ENCODE measurements around the gene TRMT11. TPM values are rescaled to one million over a fixed set of nuclear protein-coding genes. Genes with fewer than 3 reads are reported as not detected.

The TRMT11 gene
- total and polyA plus RNA-seq, 2 of the 13 experiments (the other 11 are each of a cell fraction or from before 2014, with no cell fraction given): 42.2 to 81.9 TPM

DNA sequence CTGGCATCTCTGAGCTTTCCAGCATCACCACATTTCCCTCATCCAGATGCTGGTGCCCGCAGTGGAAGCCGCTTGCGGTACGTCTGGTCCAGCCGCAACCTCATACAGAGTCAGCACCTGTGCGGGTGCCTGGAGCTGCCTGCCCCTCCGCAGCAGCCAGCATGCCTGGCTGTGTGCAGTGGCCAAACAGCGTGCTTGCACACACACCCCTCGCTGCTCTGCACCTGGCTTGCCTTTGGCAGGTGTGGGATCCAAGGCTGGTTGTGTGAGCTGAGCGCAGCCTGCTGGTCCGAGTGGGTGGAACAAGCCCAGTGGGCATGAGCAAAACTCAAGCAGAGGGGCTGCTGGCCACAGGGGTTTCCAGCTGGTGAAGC lies 32.9 kb upstream of the TRMT11 start (continued):
- TF ChIP-seq NR3C1 (CRISPR knock-in tag; IDR thresholded peaks at IDR 0.05) (no peak), ZBTB38 (CRISPR knock-in tag; IDR thresholded peaks at IDR 0.05) (peak; percentile 48; the same call in 1 of the 2 replicates), ZNF225 (CRISPR knock-in tag; IDR thresholded peaks at IDR 0.05) (peak; percentile 49; the same call in 1 of the 2 replicates), TP53 (CRISPR knock-in tag; conservative IDR thresholded peaks at IDR 0.05) (no peak), FOXA1 (IDR thresholded peaks at IDR 0.05) (no peak), FOXA1 (CRISPR knock-in tag; IDR thresholded peaks at IDR 0.05) (no peak), KLF11 (CRISPR knock-in tag; IDR thresholded peaks at IDR 0.05) (no peak), SATB2 (CRISPR knock-in tag; IDR thresholded peaks at IDR 0.05) (no peak), NR2C2 (CRISPR knock-in tag; IDR thresholded peaks at IDR 0.05; ENCODE audit: borderline replicate concordance) (no peak), RXRA (CRISPR knock-in tag; IDR thresholded peaks at IDR 0.05) (peak; percentile 37; the same call in 1 of the 2 replicates), CENPX (CRISPR knock-in tag; IDR thresholded peaks at IDR 0.05) (no peak), RAD21 (CRISPR knock-in tag; IDR thresholded peaks at IDR 0.05) (peak; percentile 97), KLF15 (CRISPR knock-in tag; IDR thresholded peaks at IDR 0.05; ENCODE audit: borderline replicate concordance) (no peak), SPEN (CRISPR knock-in tag; IDR thresholded peaks at IDR 0.05; ENCODE audit: low read depth) (peak; percentile 45; the same call in 1 of the 2 replicates), MXD4 (CRISPR knock-in tag; IDR thresholded peaks at IDR 0.05) (peak; percentile 24; the same call in 1 of the 2 replicates), ONECUT2 (CRISPR knock-in tag; IDR thresholded peaks at IDR 0.05) (no peak)
- TF ChIP-seq, protein P1, sequence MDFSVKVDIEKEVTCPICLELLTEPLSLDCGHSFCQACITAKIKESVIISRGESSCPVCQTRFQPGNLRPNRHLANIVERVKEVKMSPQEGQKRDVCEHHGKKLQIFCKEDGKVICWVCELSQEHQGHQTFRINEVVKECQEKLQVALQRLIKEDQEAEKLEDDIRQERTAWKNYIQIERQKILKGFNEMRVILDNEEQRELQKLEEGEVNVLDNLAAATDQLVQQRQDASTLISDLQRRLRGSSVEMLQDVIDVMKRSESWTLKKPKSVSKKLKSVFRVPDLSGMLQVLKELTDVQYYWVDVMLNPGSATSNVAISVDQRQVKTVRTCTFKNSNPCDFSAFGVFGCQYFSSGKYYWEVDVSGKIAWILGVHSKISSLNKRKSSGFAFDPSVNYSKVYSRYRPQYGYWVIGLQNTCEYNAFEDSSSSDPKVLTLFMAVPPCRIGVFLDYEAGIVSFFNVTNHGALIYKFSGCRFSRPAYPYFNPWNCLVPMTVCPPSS (IDR thresholded peaks at IDR 0.05): no peak
- TF ChIP-seq, protein P2, sequence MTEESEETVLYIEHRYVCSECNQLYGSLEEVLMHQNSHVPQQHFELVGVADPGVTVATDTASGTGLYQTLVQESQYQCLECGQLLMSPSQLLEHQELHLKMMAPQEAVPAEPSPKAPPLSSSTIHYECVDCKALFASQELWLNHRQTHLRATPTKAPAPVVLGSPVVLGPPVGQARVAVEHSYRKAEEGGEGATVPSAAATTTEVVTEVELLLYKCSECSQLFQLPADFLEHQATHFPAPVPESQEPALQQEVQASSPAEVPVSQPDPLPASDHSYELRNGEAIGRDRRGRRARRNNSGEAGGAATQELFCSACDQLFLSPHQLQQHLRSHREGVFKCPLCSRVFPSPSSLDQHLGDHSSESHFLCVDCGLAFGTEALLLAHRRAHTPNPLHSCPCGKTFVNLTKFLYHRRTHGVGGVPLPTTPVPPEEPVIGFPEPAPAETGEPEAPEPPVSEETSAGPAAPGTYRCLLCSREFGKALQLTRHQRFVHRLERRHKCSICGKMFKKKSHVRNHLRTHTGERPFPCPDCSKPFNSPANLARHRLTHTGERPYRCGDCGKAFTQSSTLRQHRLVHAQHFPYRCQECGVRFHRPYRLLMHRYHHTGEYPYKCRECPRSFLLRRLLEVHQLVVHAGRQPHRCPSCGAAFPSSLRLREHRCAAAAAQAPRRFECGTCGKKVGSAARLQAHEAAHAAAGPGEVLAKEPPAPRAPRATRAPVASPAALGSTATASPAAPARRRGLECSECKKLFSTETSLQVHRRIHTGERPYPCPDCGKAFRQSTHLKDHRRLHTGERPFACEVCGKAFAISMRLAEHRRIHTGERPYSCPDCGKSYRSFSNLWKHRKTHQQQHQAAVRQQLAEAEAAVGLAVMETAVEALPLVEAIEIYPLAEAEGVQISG (CRISPR knock-in tag; IDR thresholded peaks at IDR 0.05): 0 out of 2 replicates have a peak, but pooled peaks have one; percentile 34
- TF ChIP-seq, protein P3, sequence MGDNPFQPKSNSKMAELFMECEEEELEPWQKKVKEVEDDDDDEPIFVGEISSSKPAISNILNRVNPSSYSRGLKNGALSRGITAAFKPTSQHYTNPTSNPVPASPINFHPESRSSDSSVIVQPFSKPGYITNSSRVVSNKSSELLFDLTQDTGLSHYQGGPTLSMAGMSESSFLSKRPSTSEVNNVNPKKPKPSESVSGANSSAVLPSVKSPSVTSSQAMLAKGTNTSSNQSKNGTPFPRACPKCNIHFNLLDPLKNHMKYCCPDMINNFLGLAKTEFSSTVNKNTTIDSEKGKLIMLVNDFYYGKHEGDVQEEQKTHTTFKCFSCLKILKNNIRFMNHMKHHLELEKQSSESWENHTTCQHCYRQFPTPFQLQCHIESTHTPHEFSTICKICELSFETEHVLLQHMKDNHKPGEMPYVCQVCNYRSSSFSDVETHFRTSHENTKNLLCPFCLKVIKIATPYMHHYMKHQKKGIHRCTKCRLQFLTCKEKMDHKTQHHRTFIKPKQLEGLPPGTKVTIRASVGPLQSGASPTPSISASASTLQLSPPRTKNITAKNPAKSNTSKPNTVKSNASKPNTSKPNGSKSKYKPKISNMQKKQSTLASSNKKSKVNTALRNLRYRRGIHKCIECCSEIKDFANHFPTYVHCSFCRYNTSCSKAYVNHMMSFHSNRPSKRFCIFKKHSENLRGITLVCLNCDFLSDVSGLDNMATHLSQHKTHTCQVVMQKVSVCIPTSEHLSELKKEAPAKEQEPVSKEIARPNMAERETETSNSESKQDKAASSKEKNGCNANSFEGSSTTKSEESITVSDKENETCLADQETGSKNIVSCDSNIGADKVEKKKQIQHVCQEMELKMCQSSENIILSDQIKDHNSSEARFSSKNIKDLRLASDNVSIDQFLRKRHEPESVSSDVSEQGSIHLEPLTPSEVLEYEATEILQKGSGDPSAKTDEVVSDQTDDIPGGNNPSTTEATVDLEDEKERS (CRISPR knock-in tag; IDR thresholded peaks at IDR 0.05): no peak
- TF ChIP-seq, protein P4, sequence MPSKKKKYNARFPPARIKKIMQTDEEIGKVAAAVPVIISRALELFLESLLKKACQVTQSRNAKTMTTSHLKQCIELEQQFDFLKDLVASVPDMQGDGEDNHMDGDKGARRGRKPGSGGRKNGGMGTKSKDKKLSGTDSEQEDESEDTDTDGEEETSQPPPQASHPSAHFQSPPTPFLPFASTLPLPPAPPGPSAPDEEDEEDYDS (CRISPR knock-in tag; IDR thresholded peaks at IDR 0.05): no peak
- TF ChIP-seq, protein P5, sequence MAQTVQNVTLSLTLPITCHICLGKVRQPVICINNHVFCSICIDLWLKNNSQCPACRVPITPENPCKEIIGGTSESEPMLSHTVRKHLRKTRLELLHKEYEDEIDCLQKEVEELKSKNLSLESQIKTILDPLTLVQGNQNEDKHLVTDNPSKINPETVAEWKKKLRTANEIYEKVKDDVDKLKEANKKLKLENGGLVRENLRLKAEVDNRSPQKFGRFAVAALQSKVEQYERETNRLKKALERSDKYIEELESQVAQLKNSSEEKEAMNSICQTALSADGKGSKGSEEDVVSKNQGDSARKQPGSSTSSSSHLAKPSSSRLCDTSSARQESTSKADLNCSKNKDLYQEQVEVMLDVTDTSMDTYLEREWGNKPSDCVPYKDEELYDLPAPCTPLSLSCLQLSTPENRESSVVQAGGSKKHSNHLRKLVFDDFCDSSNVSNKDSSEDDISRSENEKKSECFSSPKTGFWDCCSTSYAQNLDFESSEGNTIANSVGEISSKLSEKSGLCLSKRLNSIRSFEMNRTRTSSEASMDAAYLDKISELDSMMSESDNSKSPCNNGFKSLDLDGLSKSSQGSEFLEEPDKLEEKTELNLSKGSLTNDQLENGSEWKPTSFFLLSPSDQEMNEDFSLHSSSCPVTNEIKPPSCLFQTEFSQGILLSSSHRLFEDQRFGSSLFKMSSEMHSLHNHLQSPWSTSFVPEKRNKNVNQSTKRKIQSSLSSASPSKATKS (CRISPR knock-in tag; IDR thresholded peaks at IDR 0.05): no peak
- TF ChIP-seq, protein P6, sequence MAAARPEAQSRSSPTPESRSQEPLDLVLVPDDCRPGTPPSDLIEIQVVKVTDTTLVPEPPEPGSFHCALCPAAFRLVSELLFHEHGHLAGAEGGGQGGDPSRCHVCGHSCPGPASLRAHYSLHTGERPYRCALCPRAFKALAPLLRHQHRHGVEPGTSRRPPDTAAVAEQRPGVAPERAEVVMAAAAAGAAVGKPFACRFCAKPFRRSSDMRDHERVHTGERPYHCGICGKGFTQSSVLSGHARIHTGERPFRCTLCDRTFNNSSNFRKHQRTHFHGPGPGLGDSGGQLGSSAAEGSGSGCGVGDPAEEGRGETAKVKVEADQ (CRISPR knock-in tag; IDR thresholded peaks at IDR 0.05; ENCODE audit: borderline replicate concordance): no peak

All from HepG2 (cell line).